Daoy (cell line): ENCODE measurements around the gene PHEX. TPM values are rescaled to one million over a fixed set of nuclear protein-coding genes. Genes with fewer than 3 reads are reported as not detected.
A peak's percentile ranks its signal among the peaks of the same experiment; 100 is the strongest.

Experiments
- DNase-seq: peaks from one replicate; pipeline ENCODE4 v3.0.0-alpha.2; 2015; ENCODE audit warnings: low read depth
- total RNA-seq: library from RNA; depleted of rRNA; stranded (reverse); fragments of >200 nt; shearing (Covaris generic); gene quantifications from 2 replicates; pipeline ENCODE4 v1.2.3, GENCODE V29; 2014

PHEX gene
- total RNA-seq, 1 experiment from 2014 or later, result 1.1 TPM

DNA sequence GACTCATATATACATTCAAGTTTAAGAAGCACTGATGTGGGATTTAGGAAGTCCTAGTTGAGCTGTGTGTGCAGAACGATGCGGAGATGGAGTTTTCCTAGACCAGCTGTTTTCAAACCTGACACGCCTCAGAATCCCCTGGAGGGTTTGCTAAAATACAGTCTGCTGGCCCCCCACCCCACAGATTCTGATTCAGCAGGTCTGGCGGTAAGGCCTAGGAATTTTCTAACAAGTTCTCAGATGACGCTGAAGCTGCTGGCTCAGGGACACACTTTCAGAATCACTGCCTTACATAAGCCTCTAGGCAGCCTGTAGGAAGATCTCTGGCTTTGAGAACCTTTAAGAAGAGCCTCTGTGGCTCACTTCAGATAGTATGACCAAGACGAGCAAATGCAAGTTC lies 73.1 kb downstream of the PHEX start:
- DNase-seq, result no peak

DNA sequence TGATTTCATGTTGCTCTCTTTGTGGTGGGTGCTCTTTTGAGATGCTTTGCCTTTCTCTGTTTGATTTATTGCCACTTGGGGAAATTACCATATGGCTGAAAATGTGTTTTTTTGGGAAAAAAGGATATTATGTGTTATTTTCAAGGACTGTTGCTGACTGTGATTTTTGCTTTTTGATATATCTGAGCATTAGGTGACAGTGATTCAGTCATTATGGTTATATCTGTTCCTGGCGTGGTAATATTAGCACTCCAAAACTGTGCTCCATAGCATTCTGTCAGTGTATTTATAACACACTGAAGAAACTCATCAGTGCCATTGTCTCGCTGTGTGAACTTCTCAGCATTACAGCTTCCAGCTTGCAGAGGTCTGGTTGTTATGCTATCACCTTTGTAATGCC lies 73.8 kb downstream of the PHEX start:
- no peak for DNase-seq

DNA sequence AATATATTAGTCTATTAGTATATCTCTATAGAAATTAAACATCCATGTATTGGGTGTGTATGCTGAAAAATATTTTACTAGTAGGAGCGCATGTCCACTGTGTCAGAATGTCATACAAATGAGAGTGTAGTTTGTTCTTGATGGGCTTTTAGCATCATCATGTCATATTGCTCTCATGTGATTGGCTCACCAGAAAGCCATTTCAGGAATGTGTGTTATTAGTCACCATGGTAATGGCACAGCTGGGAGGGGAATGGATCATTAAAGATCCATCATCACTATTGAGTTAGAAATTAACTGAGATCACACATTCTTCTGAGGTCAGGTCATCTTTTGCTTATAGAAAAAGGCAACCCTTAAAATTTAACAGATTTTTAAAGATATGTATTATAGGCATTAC lies 77.3 kb downstream of the PHEX start:
- peak; percentile 55 for DNase-seq

DNA sequence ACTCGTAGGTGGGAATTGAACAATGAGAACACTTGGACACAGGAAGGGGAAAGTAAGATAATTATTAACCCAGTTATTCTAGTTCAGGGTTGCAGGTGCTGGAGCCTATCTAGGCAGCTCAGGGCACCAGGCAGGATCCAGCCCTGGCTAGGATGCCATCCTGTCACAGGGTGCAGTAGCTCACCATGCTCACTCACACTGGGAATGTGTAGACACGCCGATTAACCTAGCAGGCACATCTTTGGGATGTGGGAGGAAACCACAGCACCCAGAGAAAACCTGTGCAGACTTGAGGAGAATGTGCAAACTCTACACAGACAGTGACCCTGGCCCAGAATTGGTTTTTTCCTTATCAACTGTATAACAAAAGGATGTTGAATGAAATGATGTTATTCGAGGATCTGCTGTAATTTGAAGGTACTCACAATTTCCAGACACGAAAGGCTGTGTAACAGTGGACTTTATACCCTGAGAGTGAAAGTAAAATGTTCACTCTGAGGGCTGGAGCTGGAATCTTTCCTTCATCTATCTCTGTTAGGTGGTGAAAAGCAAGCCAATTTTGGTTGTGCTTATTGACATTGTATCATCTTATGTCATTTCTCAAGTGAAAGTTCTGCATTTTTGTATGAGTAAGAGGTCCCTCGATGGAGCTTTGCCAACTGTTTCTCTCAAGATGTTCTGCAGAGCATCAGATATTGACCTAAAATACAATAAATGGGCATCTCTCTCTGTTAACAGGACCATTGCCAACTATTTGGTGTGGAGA lies 78.8 kb downstream of the PHEX start:
- DNase-seq, result no peak

DNA sequence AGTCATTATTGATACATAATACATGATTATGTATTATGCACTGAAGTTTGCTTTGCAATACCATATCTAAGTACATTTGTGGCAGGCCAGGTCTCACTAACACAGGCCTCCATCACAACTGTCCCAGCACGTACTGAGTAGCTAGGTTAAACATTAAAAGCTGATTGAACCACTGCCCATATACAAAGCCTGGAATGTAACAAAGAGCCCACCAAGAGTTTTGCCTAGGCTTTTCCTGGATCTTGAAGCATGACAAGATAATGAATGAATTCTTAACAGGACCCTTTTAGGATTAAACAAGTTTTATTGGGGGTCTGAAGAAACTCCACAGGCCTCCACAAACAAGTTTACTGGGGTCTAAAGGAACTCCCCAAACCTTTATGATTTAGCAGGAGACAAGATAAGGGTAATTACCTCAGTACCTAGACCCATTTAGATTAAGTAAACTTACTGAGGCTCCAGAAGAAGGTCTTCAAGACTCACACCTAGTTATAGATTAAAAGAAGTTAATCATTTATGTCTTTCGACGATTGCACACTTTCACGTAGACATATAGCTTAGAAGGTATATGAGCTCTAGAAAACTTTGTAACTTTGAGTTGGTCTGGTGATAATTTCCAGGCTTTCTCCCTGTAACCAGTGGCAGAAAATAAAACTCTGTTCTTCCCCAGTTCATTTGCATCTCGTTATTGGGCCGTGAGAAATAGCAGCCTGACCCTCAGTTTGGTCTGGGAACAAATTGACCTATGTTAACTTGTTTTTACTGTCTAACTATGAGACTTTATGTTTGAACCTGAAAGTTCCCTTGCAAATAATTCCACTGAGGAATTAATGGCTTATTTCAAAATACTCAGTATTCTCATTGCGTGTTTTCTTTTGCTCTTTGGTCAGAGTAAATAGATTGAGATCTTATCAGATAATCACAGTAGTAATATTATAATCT lies 84.8 kb downstream of the PHEX start:
- DNase-seq, result no peak

DNA sequence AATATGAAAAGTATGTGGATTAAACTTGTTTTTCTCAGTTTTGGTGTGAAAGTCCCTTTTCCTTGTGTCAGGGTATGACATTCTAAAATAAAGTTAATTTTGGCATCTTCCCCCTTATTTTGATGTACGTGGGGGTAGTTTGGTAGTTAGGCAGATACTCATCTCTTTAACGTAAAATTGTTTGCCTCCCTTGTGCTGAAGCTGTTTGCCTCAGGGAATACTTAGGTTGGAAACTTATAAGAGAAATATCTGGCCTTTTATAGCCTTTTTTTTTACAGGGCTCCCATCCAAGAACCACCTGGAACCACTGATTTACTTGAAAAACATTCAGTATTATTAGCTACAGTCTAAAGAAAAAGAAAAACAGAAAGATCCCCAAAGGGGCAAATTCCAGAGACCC lies 85.5 kb downstream of the PHEX start:
- no peak for DNase-seq

DNA sequence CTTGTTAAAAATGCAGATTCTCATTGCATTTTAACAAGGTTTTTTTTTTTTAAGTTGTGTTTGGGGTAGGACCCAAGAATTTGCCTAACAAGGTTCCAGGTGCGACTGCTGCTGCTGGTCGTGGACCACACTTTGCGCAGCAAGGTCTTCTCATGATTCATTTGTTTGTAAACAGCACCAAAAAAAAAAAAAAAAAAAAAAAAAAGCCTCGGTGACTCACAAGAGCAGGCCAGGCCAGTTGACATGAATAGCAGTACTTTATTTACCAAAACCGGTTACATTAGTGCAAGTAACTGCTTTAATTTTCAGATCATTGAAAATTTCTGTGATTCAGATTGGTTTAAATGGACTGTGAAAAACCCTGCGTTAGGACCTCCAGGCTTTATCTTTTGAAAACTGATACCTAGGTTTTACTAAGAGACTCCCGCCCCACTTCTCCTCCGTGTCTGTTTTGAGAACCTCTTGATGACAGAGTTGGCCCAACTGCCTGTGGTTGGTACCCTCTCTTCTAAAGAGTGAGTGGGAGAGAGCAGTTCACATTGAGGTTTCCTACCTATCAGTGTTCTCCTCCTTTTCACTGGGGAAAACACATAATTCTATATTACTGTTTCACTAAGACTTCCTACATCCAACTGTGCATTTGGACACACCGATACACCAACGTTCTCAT lies 86.2 kb downstream of the PHEX start:
- no peak for DNase-seq

DNA sequence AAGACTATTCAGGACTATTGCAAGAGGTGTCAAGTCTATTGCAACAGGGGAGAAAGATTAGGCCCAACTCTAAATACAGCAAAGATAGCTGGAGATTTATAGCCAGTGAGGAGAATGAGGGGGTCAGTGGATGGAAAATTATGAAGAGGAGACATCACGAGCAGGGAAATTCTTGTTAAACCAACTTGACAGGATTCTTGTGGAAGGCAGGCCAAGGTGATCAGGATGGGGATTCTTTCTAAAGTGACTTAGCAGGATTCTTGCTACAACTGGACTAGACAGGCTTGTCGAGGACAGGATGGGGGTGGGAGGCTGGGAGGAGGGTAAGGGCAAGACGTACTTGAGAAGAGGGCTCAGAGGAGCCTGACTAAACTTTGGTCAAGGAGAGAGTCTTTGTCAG lies 89.0 kb downstream of the PHEX start:
- no peak for DNase-seq

DNA sequence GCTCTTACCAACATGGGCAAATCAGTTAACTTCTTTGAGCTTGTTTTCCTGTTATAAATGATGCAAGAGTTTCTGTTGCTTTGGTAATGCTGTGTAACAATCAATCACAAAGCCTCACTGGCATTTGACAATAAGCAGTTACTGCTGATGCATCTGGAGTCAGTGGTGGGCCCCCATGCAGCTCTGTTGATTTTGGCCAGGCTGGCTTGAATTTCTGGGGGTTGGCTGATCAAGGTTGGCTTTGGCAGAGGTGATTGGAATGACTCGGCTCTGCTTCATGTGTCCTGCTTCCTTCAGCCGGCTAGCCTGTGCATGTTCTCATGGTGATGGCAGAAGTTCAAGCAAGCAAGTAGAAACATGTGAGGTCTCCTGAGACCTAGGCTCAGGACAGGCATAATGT lies 90.4 kb downstream of the PHEX start:
- peak; percentile 42 for DNase-seq

DNA sequence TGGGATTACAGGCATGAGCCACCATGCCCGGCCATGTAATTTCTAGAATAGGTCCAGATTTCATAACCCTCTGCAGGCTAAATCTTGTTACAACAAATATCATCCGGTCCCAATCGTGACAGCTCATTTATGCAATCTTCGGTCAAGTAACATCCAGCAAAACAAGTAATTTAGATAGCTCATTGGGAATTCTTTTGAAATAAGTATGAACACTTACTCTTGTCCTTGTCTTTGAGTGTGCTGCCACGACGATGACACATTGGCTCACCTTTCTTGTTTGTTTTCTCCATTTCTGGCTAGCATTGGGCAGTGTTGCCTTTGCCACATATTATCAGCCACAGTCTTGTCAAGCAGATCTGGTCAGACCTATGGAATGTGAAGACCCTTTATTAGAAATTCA lies 92.0 kb downstream of the PHEX start:
- DNase-seq, result no peak

DNA sequence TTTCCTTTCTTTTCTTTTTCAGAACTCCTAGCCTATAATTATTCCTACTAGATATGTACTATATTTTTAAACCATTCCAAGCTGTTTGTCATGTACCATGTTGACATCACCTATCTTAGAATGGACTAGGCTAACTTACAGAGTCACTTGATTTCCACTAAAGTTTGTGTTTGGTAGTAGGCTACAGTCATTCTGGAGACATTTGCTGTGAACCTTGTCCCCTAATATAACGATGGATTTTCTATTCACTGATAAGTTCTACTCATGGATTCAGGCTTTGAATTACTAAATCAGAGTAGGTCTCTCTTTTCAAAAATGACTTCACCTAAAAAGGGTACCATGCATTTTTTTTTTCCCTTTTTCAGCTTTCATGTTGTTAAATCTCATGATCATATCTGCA lies 93.4 kb downstream of the PHEX start:
- DNase-seq, result no peak

DNA sequence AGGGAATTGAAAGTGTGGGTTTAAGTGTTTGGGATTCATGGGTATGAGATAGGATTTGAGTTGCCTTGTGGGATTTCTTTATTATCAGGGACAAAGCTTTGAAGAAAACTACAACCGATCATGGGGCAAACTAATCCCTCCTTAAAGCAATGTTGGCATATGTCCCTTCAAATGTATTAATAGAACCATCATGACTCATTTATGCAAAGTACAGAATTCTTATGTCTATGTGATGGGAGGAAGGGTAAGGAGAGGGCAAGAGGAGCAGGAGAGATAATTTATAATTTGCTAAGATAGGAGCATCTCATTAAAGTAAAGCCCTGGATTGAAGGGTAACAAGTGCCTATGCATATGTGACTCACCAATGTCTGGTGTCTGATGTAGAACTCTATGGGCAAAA lies 94.2 kb downstream of the PHEX start:
- DNase-seq, result no peak

DNA sequence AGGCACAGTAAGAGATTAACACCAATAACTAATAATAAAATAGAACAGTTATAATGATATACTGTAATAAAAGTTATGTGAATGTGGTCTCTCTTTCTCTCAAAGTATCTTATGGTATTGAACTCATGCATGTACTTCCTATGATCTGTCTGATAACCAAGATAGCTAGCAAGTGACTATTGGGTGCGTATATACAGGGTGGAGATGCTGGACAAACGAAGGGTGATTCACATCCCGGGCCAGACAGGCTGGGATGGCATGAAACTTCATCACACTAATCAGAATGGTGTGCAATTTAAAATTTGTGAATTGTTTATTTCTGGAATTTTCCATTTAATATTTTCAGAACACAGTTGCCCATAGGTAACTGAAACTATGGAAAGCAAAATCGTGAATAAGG lies 96.8 kb downstream of the PHEX start:
- no peak for DNase-seq

DNA sequence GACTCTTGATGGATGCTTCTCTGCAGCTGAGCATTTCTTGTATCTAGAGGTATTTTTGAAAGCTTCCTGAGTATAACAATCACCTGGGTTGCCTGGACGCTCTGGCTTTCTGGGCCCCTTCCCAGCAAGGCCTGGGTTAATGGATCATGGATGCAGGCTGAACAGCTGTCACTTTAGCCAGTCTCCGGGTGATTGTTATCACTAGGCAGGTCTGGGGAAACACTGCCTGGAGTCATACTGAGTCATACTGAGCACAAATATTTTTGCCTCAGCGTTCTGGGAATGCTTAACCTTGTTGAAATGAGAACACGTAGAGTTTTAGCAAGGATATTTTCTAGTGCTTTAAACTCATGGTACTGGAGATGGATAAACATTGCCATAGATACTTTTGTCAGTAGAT lies 102.6 kb downstream of the PHEX start:
- peak; percentile 62 for DNase-seq

DNA sequence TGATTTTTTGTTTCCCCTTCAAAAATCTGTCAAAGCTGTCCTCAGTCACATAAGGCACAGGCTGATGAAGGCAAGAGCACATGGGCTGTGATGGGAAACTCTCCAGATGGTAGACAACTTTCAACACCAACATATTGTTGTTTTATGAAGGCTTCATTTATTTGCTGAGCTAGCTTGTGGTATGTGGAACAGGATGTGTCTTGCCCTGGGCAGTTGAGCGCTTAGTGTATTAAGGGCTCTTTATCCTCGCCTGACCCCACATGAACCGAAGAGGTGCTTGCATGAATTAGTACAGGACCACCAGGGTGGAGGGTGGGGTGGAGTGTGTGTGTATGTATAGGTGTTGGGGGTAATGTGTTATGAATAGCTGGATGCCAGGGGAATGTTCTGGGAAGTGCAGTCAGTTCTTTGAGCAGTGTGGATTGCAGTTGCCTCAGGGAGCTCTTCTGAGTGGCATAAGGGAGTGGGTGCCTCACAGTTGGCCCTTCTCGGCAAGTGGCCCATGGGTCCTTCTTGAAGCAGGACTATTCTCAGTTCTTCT lies 103.1 kb downstream of the PHEX start:
- DNase-seq, result peak; percentile 59

DNA sequence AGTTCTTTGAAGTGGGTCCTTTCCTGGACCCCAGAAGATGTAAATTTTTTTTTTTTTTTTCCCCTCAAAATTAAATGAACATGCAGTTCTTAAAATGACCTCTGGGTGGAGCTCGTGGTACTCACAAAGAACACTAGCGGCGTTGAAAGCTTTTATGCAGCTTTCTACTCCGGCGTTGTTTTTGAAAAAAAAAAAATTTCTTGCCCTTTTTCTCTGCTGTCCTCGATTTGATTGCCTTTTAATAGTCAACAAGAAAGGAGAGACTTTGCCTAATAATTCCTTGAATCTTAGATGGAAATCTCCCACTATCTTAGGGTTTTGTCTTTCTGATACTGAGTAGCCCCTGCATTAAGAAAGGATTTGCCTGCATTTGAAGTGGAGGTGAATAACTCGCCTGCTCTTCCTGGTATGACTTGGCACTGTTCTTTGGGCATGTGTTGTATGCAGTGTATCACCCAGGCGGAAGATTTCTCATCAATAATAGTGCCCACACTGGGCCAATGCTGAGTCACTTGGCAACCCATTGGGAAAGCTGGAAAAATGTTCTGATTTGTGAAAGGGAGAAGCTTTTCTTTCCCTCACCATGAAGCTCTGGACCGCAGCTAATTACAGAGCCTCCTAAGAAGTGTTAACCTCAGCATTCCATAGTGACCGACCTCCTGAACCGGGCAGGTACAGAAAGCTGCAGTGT lies 104.0 kb downstream of the PHEX start:
- peak; percentile 74 for DNase-seq

DNA sequence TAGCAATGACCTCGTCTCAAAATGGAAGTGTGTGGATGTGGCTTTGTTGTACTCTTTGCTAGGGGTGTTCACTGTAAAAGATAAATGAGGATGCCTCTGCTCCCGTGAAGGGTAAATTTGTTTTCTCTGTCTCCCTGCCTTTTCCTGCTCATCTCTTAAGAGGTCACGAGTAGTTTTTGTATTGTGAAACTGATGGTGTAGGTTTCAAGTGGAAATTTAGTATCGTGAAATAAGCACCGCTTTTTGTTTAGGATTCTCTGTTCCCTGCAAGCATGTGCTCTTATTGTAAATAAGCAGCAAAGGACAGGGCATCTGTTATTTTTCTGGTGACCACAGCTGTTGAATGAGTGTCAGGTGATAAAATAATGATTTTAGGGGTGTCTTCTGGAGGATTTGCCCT lies 104.6 kb downstream of the PHEX start:
- no peak for DNase-seq

DNA sequence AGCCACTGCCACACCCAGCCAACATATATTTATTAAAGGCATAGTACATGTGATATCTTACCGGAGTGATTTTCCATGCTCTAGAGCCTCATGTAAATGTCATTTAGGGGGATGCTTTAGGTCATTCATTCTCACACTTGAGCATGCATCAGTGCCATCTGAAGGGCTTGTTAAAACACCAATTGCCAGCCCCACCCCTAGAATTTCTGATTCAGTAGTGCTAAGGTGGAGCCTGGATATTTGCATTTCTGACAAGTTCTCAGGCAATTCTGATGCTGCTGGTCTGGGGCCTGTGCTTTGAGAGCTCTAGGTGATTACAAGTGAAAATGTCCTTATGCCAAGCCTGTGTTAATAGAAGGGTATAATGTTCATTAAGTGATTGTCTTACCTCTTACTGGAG lies 107.7 kb downstream of the PHEX start:
- DNase-seq, result no peak

DNA sequence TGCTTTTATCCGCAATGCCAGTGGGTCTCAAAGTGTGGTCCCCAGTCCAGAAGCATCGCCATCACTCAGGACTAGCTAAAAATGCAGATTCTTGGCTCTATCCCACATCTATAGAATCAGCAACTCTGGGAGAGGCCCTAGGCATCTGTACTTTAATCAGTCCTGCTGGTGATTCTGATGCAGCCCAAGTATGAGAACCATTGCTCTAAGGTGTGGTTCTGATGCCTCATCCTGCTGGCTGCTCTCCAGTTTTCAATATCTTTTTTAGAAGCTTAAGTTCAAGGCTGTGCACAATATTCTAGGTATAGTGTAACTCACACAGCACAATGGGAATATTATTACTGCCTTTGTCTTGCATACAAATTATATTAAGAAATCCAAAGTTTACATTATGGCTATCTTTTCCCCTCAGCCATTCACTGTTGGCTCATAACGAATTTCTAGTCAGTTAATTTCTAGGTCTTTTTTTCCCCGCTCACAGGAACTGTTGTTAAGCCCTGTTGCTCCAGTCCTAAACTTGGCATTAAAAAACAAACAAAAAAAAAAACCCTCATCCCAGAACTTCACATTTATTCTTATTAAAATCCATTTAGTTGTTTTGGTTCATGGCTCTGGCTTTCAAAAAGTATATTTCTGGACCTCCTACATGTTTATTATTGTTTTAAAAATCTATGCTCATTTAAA lies 109.1 kb downstream of the PHEX start:
- DNase-seq, result no peak

DNA sequence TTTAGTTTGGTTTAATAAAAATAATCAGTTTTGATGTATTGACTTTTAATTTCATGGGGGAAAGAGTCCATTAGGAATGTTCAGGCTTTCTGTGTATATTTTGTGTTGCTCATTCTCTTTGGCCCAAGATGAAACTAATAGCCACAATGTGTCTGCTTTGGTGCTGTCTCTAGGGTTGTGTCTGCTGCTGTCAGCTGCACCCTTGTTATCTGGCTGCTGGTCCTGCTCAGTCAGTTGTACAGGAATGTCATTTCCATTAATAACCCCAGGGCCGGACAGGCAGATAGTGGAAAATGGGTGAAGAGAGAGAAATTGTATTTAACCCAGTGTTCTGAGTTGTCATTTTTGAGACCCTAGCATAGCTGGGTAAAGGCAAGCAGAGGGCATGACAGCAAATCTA lies 115.1 kb downstream of the PHEX start:
- DNase-seq, result no peak

DNA sequence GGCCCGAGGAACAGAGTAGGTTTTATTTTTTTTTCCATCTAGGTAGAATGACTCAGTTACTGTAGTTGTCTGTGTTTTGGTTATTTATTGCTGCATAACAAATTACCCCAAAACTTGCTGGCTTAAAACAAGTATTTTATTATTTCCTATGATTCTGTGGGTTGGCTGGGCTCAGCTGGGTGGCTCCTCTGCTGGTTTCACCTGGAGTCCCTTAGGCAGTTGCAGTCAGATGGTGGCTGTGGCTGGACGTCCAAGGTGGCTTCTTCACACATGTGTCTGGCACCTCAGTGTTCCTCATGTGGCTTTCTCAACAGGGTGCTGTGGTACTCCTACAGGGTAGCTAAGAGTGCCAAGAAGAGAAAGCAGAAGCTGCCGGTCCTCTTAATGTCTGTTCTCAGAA lies 115.8 kb downstream of the PHEX start:
- no peak for DNase-seq
